GM12874 (cell line): Measurements from ENCODE around the gene C1QTNF8.

Experiments
- TF ChIP-seq, protein P1 (sequence below): IDR thresholded peaks from 2 replicates; pipeline ENCODE4 v1.5.1; 2011; ENCODE audit warnings: low read depth, mild to moderate bottlenecking, control low read depth, low read length, moderate library complexity; ENCODE audit not compliant: insufficient read depth

The C1QTNF8 gene

DNA sequence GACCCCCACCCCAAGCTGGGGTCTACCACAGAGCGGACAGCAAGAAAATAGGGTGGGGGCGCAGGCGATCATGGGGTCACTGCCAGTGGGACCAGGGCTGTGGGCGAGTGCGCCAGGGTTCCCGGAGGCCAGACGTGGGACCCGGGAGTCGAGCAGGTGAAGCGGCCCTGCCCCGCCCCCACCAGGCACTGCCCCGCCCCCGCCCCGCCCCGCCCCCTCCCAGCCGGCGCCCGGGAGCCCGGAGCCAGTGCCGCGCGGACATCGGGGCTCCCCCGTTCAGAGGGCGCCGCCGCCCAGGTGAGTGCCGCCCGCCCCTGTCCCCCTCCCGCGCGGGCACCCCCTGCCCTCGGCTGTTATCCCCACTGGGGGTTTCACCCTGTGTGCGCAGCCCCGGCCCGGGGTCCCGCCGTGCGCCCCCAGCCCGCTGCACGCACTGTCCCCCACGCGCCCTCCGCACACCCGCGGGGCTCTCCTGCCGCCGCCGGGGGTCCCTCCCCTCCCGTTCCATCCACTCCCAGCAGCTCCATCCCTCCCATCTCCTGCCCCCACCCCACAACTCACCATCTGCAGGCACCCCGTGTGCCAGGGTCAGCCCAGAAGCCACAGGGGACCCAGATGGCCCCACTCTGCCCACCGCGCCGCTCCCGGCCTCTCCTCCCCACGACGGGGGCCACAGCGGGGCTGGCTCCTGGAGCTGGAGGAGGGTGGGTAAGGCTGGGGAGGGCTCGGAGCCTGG, 23.4 kb downstream of the C1QTNF8 start, which contains the start of gene SSTR5:
Gene SSTR5, plus strand, starts transcription at position 222 of the 736 bp plus-strand sequence. CDS start 6,122 bp downstream, outside the sequence.
- TF ChIP-seq, protein P1, sequence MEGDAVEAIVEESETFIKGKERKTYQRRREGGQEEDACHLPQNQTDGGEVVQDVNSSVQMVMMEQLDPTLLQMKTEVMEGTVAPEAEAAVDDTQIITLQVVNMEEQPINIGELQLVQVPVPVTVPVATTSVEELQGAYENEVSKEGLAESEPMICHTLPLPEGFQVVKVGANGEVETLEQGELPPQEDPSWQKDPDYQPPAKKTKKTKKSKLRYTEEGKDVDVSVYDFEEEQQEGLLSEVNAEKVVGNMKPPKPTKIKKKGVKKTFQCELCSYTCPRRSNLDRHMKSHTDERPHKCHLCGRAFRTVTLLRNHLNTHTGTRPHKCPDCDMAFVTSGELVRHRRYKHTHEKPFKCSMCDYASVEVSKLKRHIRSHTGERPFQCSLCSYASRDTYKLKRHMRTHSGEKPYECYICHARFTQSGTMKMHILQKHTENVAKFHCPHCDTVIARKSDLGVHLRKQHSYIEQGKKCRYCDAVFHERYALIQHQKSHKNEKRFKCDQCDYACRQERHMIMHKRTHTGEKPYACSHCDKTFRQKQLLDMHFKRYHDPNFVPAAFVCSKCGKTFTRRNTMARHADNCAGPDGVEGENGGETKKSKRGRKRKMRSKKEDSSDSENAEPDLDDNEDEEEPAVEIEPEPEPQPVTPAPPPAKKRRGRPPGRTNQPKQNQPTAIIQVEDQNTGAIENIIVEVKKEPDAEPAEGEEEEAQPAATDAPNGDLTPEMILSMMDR, result no peak

DNA sequence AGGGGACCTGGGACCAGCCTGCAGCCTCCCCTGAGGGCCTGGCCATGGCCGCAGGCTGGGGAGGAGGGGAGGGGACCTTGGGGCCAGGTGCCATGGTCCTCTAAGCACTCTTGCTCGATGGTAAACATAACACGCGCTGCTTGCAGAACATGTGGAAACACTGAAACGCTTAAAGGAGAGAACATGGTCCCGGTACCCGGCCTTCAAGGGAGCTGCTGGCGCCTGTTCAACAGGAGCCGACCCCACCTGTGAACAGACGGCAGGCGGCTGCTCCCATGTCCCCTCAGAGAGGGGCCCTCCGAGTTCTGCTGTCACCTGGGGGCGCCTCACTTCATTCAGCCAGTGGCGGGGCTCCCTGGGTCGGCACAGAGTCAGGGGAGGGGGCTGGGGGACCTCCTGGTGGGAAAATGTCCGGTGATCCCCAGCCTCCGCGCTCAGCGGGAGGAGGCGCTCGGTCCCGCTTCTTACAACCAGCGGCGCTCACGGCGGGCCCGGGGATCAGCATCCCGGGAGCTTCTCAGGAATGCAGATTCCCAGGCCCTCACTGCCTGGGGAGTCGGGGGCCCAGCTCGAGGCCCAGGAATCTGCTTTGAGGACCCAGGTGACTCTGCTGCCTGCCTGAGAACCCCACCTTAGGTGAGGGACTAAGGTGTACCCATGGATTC, 24.4 kb downstream of the C1QTNF8 start:
- TF ChIP-seq, protein P1, result no peak

DNA sequence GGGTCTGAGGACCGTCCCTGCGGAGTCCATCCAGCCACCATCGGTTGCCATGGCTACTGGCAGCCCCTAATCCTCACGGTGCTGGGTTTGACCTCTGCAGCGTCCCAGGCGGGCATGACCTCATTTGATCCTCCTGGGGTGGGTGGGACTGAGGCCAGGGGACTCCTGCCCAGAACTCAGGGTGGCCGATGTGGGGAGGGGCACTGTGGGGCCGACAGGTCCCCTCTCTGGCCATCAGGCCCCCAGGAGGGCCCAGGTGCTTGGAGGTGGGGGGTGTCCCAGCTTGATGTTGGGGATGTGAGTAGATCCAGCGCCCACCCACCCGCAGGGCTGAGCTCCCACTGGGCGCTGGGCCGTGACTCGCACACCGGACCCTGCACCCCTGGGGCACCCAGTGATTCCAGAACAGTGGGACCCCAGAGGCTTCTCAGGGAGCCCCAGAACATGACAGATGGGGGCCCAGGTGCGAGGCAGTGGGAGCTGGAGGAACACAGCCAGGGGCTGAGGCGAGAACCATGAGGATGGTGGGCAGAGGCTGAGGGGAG, 25.1 kb downstream of the C1QTNF8 start:
- TF ChIP-seq, protein P1, result no peak

DNA sequence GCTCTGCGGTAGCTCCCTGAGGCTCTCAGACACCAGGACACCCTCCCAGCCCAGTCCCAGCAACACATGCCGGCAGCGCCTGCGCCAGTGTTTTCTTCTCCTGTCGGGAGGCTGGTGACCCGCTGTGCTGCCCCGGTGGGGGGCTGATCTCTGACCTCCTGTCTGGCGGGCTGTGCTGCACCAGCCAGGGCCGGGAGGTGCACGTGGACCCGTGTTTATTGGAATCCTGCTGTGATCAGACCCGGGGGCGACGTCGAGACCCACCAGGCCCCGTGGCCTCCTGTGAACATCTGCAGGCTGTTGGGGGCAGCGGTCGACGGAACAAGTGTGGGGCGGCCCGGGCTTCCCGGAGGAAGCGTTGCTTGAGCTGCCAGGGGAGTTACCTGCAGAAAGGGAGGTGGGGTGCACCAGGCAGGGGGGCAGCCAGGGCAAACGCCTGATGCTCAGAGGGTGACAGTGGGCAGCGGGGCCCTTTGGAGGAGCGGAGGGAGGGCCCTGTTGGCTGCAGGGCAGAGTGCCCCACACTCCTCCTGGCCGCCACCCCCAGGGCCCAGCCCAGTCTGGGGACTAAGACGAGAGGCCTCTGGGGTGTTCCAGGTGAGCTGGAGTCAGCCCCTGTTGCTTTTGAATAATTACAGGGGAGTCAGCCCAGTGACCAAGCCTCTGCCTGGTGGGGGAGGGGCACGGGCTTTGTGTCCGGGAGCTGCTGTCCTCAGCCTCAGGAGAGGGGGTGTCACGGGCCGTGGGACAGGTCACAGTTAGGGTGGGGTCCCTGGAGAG, 25.8 kb downstream of the C1QTNF8 start:
- TF ChIP-seq, protein P1, result no peak

DNA sequence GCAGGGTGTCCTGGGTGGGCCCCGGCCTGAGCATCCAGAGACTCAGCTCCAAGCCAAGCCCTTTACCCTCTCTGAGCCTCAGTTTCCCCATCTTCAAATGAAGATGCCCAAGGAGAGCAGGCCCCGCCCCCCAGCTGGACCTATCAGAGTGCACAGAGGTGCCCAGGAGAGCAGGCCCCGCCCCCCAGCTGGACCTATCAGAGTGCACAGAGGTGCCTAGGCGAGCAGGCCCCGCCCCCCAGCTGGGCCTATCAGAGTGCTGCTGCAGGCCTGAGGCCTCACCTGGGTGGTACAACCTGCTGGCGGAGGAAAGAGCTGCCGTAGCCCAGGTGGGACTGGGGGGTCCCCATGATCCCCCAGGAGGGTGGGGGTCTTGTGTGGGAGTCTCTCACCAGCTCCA, 26.9 kb downstream of the C1QTNF8 start:
- TF ChIP-seq, protein P1, result no peak

DNA sequence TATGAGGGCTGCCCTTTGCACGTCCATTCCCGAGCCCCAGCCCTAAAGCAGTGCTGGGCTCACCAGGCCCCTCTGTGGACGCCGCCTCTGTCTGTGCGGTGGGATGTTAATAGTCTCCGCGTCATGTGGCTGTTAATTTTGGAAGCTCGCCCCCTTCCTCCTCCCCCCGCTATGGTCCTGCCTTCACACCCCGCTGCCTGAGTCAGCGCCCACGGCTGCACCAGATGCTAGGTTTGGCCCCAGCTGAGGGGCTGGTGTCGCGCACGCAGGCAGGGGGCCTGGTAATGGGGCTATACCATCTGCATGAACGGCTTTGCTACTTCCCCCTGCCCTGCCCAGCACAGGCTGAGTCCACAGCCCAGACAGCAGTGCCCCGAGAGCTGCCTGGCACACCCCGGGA, 27.6 kb downstream of the C1QTNF8 start:
- TF ChIP-seq, protein P1, result no peak

DNA sequence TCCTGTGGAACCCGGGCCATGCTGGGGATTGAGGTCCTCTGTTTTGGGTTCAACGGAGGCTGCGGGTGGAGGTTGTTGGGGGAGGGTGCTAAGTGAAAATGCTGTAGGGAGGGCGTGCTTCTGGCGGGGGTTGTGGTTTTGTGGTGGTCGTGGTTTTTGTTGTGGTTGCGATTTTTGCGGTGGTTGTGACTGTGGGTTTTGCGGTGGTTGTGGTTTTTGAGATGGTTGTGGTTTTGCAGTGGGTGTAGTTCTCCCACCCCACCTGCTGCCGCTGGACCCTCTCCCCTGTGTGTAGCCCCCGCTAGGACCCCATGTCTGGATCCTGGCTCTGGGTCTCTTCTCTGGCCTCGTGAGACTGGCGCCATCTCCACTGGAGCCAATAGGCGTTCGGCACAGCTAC, 28.4 kb downstream of the C1QTNF8 start:
- TF ChIP-seq, protein P1, result no peak
